ENCODE measurements around the gene LGR4. TPM values are rescaled to one million over a fixed set of nuclear protein-coding genes. Genes with fewer than 3 reads are reported as not detected.

LGR4 gene
- total and polyA plus RNA-seq, 3 donors from 2014 or later, result 33.0 to 120 (median 95.9) TPM

- TF ChIP-seq CTCF (IDR thresholded peaks at IDR 0.05) (no peak), POLR2A (IDR thresholded peaks at IDR 0.05) (no peak)
- H3K4me3 ChIP-seq, result no peak overlapping the region
- peaks cover 48% of the 10 kb centered on the region for H3K4me1 ChIP-seq
- H3K27ac ChIP-seq, result peak overlapping the region; percentile 47 to 73
- H3K27me3 ChIP-seq, result no peaks in the 10 kb centered on the region
- no peaks in the 10 kb centered on the region for H3K9me3 ChIP-seq
- H3K36me3 ChIP-seq (ENCODE audit: low read depth, missing control alignments), result no peaks in the 10 kb centered on the region
- 30 to 39% methylated on average over 7 of the region's 7 CpGs for WGBS, 2 donors
- DNase-seq, result no peak
- intact Hi-C loops (cut with DNase I; ENCODE audit: low total_unique reads), result no loop called here
Observed at GRCh38 chr11:27395556-27396258, 76.9 kb downstream of the LGR4 start.

- H3K4me1 ChIP-seq, result peaks cover 48% of the 10 kb centered on the region
- TF ChIP-seq CTCF (IDR thresholded peaks at IDR 0.05) (no peak), POLR2A (IDR thresholded peaks at IDR 0.05) (no peak)
- H3K27me3 ChIP-seq, result no peaks in the 10 kb centered on the region
- H3K4me3 ChIP-seq, result no peak overlapping the region
- WGBS, 2 donors, result 30 to 87% methylated on average over 4 of the region's 4 CpGs
- no peaks in the 10 kb centered on the region for H3K9me3 ChIP-seq
- no peaks in the 10 kb centered on the region for H3K36me3 ChIP-seq (ENCODE audit: low read depth, missing control alignments)
- intact Hi-C loops (cut with DNase I; ENCODE audit: low total_unique reads), result no loop called here
- peak overlapping the region; percentile 47 to 73 for H3K27ac ChIP-seq
- DNase-seq, result no peak
Observed at GRCh38 chr11:27394781-27395228, 77.8 kb downstream of the LGR4 start.

GRCh38 chr11:27392278-27393114, 80.1 kb downstream of the LGR4 start:
- DNase-seq, result no peak
- 46 to 50% methylated on average over 4 of the region's 4 CpGs for WGBS, 2 donors
- Histone ChIP-seq H3K4me3 (no peak overlapping the region), H3K4me1 (peaks cover 43% of the 10 kb centered on the region), H3K9me3 (no peaks in the 10 kb centered on the region), H3K27me3 (no peaks in the 10 kb centered on the region), H3K27ac (peak overlapping the region; percentile 33 to 47), H3K36me3 (ENCODE audit: low read depth, missing control alignments) (no peaks in the 10 kb centered on the region)
- intact Hi-C loops (cut with DNase I; ENCODE audit: low total_unique reads), result no loop called here
- no peak for TF ChIP-seq CTCF (IDR thresholded peaks at IDR 0.05)
- no peak for TF ChIP-seq POLR2A (IDR thresholded peaks at IDR 0.05)

- intact Hi-C loops (cut with DNase I; ENCODE audit: low total_unique reads), result no loop called here
- H3K27ac ChIP-seq, result peak overlapping the region in 1 of 2 donors; percentile 47
- TF ChIP-seq POLR2A (IDR thresholded peaks at IDR 0.05) (no peak), CTCF (IDR thresholded peaks at IDR 0.05) (no peak)
- H3K36me3 ChIP-seq (ENCODE audit: low read depth, missing control alignments), result no peaks in the 10 kb centered on the region
- WGBS, 2 donors, result 80 to 83% methylated on average over 5 of the region's 5 CpGs
- no peaks in the 10 kb centered on the region for H3K27me3 ChIP-seq
- no peak overlapping the region for H3K4me3 ChIP-seq
- peaks cover 43% of the 10 kb centered on the region for H3K4me1 ChIP-seq
- no peaks in the 10 kb centered on the region for H3K9me3 ChIP-seq
- DNase-seq, result no peak
Observed at GRCh38 chr11:27391331-27392015, 81.1 kb downstream of the LGR4 start.

Data from testis (tissue), 3 donors.